ENCODE measurements around the gene MADD.
A peak's percentile ranks its signal among the peaks of the same experiment; 100 is the strongest.

The MADD gene

GRCh38 chr11:47338396-47339241 is 68.7 kb downstream of the MADD start:
- DNase-seq (ENCODE audit: low read depth in 3 of 3), result no peak

- DNase-seq (ENCODE audit: low read depth in 3 of 3), result no peak
These were observed 70.1 kb downstream of the MADD start for GRCh38 chr11:47340010-47340409.

GRCh38 chr11:47340980-47341775 is 71.2 kb downstream of the MADD start:
- DNase-seq (ENCODE audit: low read depth in 3 of 3), result no peak

DNA sequence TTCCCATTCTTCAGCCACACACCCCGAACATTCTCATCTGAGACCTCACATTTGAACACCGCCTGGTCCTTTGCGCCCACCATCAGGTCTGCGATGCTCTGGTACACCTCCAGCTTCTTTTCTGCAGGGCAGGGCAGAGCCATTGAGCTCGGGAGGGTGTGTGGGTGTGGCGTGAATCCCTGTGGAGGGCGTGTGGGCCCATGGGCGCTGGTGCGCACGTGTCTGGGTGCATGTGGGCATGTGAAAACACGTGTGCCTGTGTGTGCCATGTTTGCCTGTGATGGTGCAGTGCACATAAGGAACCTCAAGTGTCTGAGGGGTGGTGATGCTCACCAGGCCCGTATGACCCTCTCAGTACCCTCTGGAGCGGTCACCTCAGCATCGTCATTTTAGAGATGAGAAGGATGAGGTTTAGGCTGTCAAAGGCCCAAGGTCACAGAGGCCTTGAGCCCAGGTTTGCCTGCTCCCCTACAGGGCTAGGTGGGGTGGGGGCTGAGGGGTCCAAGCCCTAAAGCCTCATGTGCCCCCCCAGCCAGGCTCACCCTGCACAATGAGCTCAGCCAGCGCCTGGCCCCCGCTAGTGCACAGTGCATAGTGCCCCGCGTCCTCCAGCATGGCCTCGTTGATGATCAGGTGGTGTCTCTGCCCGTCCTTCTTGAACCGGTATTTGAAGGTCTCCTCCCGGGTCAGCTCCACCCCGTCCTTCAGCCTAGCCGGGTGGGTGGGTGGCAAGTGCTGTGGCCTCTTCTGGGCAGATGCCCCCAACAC is 72.3 kb downstream of the MADD start:
- DNase-seq (ENCODE audit: low read depth in 3 of 3), result no peak

DNA sequence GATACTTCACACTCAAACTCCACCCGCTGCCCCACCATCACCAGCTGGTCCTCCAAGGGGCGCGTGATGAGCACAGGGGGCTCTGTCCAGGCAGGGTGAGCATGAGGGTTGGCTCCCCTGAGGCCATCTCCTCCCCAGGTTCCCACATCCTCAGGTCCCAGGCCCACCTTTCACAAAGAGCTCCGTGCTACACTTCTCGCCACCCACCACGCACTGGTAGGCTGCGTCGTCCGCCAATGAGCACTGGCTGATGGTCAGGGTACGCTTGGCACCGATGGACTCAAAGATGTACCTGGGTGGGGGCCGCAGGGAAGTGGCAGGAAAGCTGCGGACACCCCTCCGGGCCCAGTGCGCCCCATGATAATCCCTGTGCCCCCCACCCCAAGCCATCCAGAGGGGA is 72.9 kb downstream of the MADD start:
- no peak for DNase-seq (ENCODE audit: low read depth in 3 of 3)

GRCh38 chr11:47345890-47346563 is 76.1 kb downstream of the MADD start:
- no peak for DNase-seq (ENCODE audit: low read depth in 3 of 3)

DNA sequence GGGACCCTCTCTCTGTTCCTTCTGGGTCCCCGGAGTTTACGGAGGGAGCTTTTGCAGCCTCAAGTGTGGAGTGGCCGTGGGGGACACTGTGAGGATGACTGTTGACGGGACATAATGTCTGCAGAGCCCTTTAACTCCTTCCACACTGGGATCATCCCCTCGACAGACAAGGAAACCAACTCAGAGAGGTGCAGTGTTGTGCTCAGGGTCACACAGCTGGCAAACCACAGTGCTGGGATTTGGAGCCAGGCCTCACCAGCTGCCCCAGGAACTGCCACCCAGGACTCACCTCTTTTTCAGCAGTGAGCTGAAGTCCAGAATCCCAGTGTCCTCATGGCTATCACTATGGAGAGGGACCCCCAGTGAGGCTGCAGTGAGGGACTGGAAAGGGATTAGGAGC is 77.2 kb downstream of the MADD start:
- no peak for DNase-seq (ENCODE audit: low read depth in 3 of 3)

- no peak for DNase-seq (ENCODE audit: low read depth in 3 of 3)
These were observed 78.3 kb downstream of the MADD start for GRCh38 chr11:47348131-47348802.

DNA sequence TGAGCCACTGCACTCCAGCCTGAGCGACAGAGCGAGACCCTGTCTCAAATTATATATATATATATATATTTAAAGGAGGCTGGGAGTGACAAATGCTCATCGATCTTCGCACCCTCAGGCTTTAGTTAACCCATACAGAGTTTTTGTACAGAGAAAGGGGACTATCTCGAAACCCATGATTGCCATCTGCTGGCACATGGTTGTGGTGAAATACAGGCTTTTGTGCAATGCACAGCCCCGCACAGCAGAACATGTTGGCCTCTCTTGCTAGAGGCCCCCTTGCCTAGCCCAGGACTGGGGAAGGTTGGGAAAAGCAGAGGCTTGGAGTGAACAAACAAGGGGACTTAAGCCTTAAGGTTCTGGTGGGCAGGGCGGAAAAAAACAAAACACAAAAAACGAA is 78.9 kb downstream of the MADD start:
- DNase-seq (ENCODE audit: low read depth in 3 of 3), result no peak

DNA sequence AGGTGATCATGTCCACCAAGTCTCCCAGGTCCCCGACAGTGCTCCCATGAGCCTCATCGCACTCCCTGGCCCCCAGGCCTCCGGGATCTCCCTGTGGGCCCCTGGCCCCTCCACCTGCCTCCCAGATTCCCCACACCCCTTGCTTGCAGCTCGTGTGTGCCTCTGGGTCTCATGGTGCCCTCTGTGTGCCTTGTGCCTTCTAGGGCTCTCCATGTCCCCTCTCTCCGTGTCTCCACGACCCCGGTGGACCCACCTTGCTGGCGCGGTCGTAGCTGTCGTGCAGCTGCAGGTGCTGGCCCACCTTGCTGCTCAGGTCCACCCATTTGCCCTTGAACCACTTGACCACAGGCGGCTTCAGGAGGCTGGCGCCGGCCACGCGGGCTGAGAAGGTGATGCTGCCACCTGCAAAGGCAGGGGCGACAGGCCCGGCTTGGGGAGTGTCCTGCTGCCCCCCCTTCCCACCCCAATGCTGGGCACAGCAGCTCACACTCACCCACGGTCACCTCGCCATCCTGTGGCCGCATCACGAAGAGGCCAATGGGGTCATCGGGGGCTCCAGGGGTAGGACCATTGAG is 79.7 kb downstream of the MADD start:
- no peak for DNase-seq (ENCODE audit: low read depth in 3 of 3)

DNA sequence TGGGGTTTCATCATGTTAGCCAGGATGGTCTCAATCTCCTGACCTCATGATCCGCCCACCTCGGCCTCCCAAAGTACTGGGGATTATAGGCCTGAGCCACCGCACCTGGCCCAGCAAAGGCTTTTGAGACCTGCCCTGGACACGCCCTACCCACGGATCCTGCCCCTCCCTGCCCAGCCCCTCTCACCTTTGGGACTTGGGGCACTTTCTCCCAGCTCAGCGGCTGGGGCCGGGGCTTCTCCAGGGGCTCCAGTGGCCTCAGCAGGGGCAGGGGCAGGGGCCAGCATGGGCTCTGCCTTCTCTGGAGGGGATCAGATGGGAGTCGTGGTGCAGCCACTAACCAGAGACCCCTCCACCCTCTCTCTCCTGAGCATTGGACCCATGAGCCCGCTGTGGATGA is 80.4 kb downstream of the MADD start:
- no peak for DNase-seq (ENCODE audit: low read depth in 3 of 3)

DNA sequence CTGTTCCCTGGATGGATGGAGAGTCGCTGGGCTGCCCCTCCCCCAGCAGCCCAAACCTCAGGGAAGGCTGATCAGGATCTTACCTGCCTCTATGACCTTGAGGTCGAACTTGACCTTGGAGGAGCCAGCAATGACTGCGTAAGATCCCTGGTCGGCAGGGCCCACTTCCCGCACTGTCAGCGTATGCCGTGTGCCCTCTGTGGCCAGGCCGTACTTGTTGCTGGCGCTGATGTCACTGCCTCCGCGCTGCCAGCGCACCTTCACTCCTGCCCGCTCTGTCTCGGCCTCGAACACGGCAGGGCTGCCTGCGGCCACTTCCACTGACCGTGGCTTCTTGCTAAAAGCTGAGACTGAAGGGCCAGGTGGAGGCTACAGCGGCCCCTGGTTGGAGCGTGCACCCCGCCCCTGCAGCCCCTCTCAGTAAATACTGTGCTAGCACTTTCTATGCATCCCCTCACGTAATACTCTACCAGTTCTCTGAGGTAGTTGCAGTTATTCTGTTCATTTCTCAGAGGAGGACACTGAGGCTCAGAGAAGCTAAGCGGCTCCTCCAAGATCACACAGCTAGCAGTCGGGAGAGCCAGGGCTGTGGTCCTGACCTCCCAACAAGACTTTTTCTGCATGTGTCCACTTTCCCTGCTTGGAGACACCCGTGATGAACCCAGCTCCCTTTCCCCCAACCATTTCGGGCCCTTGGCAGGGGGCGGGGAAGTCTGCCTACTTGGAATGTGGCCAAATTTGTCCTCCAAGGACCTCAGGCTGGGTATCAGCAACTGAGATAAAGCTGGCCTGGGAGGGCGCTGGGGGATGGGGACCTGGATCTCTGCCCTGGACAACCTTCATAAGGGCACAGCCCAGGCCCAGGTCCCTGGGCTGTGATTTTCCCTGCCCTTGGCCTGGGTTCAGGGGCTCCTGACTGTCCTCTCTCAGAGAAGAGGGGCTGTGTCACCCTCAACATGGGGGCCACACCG is 81.5 kb downstream of the MADD start:
- DNase-seq (ENCODE audit: low read depth in 3 of 3), result no peak

- no peak for DNase-seq (ENCODE audit: low read depth in 3 of 3)
These were observed 82.6 kb downstream of the MADD start, which contains the start of gene MYBPC3 for GRCh38 chr11:47352556-47352955. Gene MYBPC3, minus strand, starts transcription at chr11:47352702. Its CDS starts 55 bp downstream, at chr11:47352647.

DNA sequence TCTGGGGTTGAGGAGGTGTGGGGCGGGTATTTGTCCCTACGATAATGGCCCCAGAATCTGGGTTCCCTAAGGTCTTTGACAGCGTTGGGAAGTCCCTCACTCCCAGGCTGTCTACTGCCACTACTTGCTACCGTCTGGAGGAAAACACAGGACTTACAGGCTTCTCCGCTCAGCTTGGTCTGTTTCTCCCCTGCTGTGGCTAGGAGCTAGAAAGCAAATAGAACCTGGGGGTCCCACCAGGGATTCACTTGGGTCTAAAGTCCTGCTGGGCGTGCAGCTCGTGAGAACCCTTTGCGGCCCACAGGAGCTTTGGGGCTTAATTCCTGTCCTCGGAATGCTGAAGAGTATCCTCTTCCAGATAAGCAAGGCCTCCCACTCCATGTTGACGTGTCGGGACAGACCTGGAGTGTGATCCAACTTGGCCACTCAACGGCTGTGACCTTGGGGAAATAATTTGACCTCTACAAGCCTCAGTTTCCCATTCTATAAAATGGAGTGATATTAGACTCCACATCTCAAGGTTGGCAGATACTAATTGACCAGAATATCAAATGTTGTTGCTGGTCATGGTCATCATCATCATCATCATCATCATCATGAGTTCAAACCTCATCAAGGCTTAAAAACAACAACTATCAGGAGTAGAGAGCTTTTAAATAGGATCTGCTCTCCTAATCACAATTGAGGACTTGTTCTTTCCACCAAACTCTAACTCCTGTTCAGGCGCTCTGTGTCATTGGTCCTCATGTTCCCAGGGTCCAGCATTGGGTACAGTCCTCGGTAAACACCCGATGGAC is 84.2 kb downstream of the MADD start:
- no peak for DNase-seq (ENCODE audit: low read depth in 3 of 3)

GRCh38 chr11:47354913-47355282 is 85.0 kb downstream of the MADD start:
- DNase-seq (ENCODE audit: low read depth in 3 of 3), result no peak

DNA sequence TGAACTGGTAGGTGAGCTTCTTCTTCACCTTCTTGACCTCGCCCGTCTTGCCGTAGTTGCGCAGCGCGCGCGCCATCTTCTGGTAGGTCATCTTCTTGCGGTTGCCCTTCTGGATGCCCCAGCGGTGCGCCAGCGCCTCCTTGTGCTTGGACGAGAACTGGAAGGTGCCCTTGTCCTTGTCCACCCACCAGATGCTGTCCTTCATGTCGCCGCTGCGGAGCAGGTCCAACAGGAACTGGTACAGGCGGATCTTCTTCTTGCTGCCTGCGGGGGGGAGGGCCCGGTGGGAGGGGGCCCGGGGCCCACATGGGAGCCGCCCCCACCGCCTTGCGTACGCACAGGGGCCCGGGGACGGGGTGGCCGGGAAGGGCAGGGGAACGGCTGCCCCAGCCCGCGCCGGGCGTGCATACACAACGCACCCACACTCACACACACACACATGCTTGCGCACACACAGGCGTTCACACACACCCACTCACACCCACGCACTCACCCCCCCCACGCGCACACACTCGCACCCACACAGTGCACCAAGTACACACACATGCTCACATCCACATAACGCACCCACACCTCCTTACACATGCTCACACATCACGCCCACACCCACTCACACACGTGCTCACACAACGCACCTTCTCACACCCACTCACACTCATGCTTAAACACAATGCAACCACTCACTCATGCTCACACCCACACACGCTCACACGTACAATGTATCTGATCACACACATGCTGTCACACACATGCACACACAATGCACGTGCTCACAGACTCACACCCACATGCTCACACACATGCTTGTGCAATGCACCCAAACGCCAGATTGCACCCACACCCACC is 85.6 kb downstream of the MADD start:
- DNase-seq (ENCODE audit: low read depth in 3 of 3), result peak; percentile 20 to 51 (median 24)

DNA sequence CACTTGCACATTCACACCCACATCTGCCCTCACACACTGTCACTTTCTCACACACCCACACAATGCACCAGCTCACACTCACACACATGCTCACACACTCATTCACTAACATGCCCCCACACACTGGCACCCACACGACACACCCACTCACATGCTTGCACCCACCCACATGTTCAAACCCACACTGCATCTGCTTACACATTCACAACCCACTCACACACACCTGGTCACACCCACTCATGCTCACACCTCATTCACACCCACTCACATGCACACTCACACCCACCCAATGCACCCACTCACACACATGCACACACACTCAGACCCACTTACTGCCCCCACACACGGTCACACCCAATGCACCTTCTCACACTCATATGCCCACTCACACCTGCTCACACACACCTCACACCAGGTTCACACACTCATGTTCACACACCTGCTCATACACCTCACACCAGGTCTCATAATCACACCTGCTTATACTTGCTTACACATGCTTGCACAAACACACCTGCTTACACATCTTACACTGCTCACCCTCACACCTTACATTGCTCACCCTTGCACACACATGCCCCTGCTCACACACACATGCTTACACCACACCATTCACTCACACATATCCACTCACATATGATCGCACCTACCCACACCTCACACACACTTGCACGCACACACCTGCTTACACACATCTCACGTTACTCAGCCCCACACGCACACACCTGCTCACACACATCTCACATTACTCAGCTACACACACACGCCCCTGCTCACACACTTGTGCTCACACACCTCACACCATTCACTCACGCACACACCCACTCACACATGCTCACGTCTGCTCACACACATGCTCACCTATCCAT is 86.4 kb downstream of the MADD start:
- no peak for DNase-seq (ENCODE audit: low read depth in 3 of 3)

Measured in stimulated activated CD4-positive, alpha-beta T cell treated with anti-CD3 and anti-CD28 coated beads, TNF-alpha, amount 100 ng/mL, for 48 hours (primary cell).